GM18867 (cell line): ENCODE results near the gene RPTOR.
"Not testable (repeated sequence)": the region's sequence is repeated elsewhere in the genome, so short reads cannot be mapped to it uniquely, and the experiment has no call there.

ENCODE experiments used
- ATAC-seq: cut with Tn5 transposase; IDR thresholded peaks from one replicate; pipeline ENCODE4 v1.9.1; 2021; ENCODE audit warnings: mild to moderate bottlenecking, moderate library complexity; ENCODE audit not compliant: unreplicated experiment

Gene RPTOR

DNA sequence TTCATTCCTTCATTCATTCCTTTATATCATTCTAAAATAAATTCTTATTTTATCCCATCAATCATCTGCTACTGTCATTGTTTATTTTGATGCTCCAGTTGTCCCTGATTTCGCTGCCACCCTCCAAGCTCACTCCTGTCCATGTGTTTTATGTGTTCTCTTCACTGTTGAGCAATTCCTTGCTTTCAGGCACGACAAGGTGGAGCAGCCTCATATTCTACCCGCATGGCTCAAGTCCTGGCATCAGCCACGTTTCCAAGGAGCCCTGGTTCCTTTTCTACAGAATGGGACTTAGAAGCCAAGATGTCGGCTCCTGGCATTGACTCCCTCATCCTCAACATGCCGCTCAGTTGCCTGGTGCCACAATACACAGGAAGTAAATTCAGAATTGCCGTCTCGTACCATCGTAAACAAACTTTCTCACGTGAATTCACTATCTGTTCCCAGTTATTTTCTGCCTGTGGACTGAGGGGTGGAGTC lies 139.0 kb downstream of the RPTOR start:
- no peak for ATAC-seq

DNA sequence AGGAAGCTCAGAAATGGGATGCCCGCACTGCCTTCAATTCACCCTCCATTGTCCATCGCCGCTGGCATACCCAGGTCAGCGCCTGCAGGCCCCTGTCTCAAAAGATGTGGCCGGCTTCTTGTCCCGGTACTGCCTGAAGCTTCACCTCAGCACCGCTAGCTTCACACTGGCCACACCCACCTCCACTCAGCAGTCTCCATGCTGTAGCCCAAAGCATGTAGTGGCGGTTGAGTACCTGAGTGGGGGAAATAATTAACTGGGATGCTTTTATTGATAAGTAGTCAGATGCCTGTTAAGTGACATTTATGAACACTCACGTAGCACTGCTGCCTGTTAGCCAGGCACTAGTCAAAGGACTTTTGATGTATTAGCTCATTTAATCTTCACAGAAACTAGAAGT lies 143.2 kb downstream of the RPTOR start:
- ATAC-seq: no peak

DNA sequence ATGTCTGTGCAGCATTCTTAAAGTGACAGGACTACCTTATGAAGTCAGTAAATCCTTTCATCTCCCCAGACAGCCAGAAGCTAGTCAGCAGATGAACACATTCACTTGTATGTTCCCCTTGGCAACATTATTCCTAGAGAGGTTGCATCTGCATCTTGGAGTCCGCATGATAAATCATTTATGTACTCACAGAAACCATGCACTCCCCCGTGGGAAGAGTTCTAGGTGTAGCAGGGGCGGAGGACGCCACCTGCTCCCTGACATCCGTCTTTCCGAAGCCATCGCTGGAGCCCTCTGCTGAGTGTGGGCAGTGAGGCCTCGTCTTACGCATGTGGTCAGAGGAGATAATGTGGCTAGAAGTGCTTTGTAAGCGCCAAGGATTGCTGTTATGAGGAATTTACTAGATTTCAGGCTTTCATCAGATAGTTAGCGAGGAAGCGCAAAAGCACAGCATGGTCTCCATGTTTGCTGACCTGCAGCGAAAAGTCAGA lies 144.5 kb downstream of the RPTOR start:
- ATAC-seq: no peak

DNA sequence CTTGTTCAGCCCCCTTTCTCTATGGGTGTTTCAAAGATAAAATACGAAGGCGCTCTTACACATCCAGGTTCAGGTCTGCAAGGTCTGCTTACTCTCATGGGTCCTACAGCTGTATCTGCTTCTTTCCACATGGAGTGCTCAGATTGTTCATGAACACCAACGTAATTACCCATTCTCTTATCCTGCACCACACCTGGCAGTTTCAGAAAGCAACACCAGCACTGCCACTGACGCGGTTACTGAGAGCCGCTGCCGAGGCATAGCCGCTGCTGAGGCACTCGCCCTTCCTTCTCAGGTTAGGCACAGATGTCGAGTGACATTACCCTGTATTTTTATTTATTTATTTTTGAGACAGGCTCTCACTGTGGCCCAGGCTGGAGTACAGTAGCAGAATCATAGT lies 147.1 kb downstream of the RPTOR start:
- ATAC-seq: no peak

DNA sequence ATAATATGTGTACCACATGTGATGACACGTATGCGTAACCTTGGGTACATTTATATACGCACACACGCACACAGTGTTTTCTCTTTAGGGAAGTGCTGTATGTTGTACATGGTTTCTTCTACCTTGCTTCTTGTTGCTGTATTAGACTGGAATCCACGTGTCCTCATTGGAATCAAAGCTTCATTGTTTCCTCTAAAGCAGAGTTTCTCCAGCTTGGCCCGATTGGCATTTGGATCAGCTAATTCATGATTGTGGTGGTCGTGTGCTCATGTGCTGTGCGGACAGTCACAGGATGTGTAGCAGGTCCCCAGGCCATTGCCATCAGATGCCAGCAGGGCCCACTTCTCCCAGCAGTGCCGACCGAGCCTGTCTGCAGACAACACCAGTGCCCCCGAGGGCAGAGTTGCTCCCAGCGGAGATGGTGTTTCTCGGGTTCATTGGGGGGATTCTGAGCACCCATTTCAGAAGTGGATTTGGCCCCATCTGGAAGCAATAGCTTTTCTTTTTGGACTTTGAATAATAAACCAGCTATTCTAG lies 148.4 kb downstream of the RPTOR start:
- ATAC-seq: no peak

DNA sequence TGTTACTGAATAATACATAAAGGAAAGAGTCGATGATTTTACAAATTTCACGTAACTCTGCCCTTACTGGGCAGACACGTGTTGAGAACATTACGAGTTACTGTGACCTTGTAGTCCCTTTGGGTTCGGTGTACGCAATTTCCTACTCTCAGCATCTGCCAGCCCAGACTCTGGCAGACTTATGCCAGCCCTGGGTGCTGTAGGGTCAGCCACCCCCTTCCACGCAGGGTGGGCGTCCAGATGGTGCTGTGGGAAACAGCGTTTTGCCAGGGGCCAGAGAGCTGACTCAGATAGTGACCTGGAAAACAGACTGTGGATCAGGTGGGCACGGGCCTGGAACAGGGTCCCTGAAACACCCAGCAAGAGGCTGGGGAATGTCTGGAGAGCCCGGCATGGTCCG lies 148.9 kb downstream of the RPTOR start:
- no peak for ATAC-seq

GRCh38 chr17:80694085-80694991 lies 149.7 kb downstream of the RPTOR start:
- no peak for ATAC-seq

DNA sequence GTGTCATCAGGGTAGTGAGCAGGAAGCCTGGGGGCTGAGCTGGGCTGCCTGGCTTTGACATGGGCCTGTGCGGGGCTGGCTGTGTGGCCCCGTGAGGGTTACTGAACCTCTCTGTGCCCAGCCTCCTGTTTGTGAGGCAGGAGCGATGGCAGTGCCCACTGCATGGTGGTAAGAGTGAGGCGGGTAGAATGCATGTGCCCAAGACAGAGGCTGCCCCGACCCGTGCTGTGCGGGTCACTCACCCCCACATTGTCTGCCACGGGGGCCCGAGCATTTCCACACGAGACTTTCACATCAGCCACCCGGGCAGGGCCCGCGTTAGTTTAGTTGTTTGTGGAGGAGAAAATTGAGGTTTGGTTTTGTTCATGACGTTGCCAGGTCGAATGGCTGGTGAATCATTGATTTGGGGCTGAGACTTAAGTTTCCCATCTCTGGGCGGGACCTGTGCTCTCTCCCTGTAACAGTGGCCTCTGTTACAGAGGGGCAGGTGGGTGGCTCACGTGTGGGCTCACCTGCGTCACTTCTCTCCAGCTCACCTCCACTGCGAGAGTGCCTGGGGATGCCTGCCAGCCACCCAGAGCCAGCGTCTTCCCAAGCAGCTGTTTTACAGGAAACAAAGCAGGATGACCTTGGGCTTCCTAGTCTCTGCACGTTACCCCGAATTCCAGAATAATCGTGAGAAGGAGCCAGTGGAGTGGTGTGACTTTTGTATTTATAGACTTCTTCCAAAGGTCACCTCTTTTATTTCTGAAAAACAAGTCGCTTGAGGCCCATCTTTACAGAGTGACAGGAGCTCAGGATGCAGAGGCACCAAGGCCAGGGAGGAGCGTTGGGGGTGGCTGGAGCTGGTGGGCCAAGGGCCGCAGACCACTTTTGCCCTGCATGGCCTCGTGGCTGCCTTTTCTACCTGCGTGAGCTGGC lies 150.6 kb downstream of the RPTOR start:
- no peak for ATAC-seq

GRCh38 chr17:80695979-80696378 lies 151.3 kb downstream of the RPTOR start:
- ATAC-seq: no peak

DNA sequence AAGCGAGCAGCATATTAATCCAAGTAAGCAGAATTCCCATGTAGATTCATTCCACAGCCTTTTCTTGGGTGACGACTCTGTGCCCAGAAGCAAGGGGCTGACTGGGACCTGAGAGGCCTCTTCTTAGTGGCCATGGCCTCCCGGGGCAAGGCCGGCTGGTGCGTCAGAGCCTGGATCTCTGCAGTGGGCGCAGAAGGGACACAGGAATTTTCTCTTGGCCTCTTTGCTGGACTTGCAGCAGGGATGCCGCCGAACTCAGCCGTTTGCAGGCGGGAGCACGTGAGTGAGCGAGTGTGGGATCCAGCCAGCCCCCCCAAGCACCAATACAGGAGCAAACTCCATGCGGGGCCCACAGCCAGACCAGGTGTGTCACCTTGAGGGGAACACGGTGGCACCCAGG lies 151.8 kb downstream of the RPTOR start:
- no peak for ATAC-seq

- ATAC-seq: no peak
These were observed 152.3 kb downstream of the RPTOR start for GRCh38 chr17:80696964-80697363.

DNA sequence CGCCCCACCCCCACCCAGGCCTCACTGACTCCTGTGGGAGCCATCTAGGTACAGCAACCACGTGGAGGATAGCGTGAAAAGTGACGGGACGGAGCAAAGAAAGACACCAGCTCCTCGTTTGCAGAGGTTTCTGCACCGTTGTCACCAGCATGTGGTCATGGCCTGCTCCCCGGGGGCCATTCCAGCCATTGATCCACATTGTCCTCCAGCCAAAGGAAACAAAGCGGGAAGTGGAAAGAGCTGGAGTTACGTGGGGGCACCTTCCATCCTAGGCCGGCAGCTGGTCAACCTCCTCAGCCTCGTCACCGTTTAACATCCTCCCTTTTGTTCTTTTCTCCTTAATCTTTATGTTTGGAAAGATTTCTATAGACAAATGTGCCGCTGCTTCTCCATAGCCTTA lies 153.7 kb downstream of the RPTOR start:
- no peak for ATAC-seq

DNA sequence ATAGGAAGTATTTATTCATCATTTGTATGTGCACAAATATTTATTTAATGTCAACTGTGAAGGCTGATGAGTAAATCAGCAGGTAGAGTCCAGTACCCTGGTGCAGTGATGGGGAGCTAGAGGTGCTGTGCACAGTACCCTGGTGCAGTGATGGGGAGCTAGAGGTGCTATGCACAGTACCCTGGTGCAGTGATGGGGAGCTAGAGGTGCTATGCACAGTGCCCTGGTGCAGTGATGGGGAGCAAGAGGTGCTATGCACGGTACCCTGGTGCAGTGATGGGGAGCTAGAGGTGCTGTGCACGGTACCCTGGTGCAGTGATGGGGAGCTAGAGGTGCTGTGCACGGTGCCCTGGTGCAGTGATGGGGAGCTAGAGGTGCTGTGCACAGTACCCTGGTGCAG lies 154.6 kb downstream of the RPTOR start:
- not testable (repeated sequence) for ATAC-seq

DNA sequence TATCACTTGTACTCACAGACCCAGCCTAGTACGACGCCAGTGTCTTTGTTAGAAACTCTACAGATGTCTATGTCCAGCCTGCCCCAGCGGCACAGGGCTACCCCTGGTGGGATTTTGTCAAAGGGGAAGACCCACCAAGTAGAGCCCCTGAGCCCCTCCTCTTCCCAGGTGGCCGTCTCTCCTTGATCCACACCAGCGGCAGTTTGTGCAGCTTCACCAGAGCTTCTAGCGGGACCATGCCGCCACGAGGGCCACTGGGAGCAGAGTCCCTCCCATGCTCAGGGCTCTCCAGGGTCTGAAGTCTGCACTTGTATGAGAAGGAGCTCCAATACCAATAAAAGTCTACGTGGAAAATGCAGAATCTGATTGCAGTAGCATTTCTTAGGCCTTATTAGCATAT lies 157.1 kb downstream of the RPTOR start:
- ATAC-seq: no peak

- ATAC-seq: no peak
These were observed 157.9 kb downstream of the RPTOR start for GRCh38 chr17:80702315-80703141.

- no peak for ATAC-seq
These were observed 158.5 kb downstream of the RPTOR start for GRCh38 chr17:80703142-80703478.

DNA sequence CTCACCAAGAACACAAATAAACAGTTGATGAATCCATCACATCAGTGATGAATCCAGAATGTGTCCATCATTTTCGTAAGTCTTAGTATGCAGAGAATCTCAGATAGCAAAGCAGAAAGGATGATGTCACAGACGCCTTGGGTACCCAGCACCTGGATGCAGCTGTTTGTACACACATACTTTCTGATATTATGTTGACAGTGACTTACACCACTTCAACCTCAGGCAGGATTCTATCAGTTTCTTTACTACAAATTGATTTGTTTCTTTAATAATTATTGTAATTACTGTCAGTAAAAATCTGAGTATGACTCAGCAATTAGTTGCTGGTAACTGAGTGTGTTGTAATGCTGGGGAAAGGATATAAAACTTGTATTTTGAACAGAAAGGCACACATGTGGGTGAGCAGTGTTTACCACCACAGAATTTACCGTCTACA lies 159.8 kb downstream of the RPTOR start:
- no peak for ATAC-seq

DNA sequence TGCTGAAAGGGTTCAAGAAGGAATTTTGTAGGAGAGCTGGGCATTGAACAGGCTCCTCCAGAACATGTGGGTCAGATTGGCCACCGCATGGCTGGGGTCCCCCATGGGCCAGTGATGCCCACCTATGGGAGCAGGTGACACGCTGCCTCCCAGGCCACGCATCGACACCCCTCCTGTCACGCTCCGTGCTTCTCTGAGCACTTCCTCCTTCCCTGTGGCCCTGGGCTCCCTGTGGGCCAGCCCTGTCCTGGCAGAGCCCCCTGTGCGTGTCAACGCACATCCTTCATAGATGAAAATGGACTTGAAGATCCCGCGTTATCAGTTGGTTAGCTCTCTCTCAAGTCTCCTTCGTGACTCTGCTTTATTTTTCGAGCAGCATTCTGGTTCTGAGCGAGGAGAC lies 160.3 kb downstream of the RPTOR start:
- ATAC-seq: no peak

DNA sequence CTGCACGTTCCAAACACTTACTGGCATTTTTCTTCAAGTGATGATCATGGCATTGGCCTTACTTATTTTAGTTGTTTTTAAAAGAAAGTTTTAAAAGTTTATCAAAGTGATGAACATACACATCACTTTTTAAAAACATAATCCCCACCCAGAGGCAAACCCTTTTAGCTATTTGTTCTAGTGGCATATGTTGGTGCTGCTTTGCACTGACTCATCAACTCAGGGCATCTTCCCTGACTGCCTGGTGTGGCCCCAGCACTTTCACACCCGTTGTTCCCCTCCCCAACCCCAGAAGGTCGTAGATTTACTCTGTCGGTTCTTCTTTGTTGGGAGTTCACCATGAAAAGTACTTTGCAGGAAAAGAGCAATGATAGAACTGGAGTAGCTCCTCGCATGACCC lies 161.3 kb downstream of the RPTOR start:
- no peak for ATAC-seq

DNA sequence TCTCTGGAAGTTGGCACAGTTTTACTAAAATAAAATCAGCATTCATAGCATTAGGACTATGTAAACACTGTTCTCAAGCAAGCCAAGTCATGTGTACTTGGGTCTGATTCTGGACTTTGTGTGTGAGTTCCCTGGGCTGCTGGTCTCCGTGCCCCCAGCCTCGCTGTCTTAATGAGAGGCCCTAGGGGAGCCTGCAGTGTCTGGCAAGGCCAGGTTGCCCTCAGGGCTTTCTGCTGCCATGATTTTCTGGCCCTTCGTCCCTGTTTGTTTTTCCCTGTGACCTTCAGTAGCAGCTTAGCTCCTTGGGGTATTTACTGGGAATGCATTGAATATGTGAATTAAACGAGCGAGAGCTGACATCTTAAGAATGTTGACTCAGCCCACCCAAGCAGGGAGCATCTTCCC lies 161.8 kb downstream of the RPTOR start:
- ATAC-seq: no peak
